Hepatocyte (in vitro differentiated cells): ENCODE data around the gene SGCD. TPM values are rescaled to one million over a fixed set of nuclear protein-coding genes. Genes with fewer than 3 reads are reported as not detected.

Experiments
- DNase-seq: peaks from one replicate; pipeline ENCODE4 v3.0.0-alpha.2; 2016; ENCODE audit warnings: low spot score
- H2AFZ ChIP-seq: fragments of 200-600 bp; sonication (generic); 2 replicates; pipeline ENCODE4 v1.6.0; 2016; ENCODE audit warnings: antibody characterized with exemption, mild to moderate bottlenecking
- H3K27ac ChIP-seq: fragments of 200-600 bp; sonication (generic); 2 replicates; pipeline ENCODE4 v1.5.1; 2016; ENCODE audit warnings: mild to moderate bottlenecking
- H3K27me3 ChIP-seq: fragments of 200-600 bp; sonication (generic); 2 replicates; pipeline ENCODE4 v1.6.1; 2016
- H3K36me3 ChIP-seq: fragments of 200-600 bp; sonication (generic); replicated peaks from 2 replicates; pipeline ENCODE4 v1.5.1; 2016; ENCODE audit warnings: low read depth; ENCODE audit not compliant: insufficient read depth
- H3K4me1 ChIP-seq: fragments of 200-600 bp; sonication (generic); 2 replicates; pipeline ENCODE4 v1.5.1; 2016; ENCODE audit warnings: mild to moderate bottlenecking, moderate library complexity; ENCODE audit not compliant: insufficient read depth
- H3K4me2 ChIP-seq: fragments of 200-600 bp; sonication (generic); 2 replicates; pipeline ENCODE4 v1.6.0; 2016
- H3K4me3 ChIP-seq: fragments of 200-600 bp; sonication (generic); 2 replicates; pipeline ENCODE4 v1.5.1; 2016; ENCODE audit warnings: mild to moderate bottlenecking
- H3K79me2 ChIP-seq: fragments of 200-600 bp; sonication (generic); 2 replicates; pipeline ENCODE4 v1.6.0; 2017; ENCODE audit warnings: mild to moderate bottlenecking
- H3K9me2 ChIP-seq: fragments of 200-600 bp; sonication (generic); replicated peaks from 2 replicates; pipeline ENCODE4 v1.6.0; 2017; ENCODE audit warnings: mild to moderate bottlenecking; ENCODE audit not compliant: insufficient read depth
- H3K9me3 ChIP-seq: fragments of 200-600 bp; sonication (generic); 2 replicates; pipeline ENCODE4 v1.5.1; 2016; ENCODE audit warnings: low read depth, mild to moderate bottlenecking
- H4K20me1 ChIP-seq: fragments of 200-600 bp; sonication (generic); 2 replicates; pipeline ENCODE4 v1.6.0; 2016; ENCODE audit warnings: mild to moderate bottlenecking; ENCODE audit not compliant: insufficient read depth, poor library complexity, severe bottlenecking
- CTCF ChIP-seq: fragments of 200-600 bp; sonication (generic); IDR thresholded peaks from 2 replicates; pipeline ENCODE4 v1.5.1; 2016; ENCODE audit warnings: antibody characterized with exemption, mild to moderate bottlenecking; ENCODE audit not compliant: poor library complexity
- EZH2 ChIP-seq: fragments of 200-600 bp; sonication (generic); IDR thresholded peaks from 2 replicates; pipeline ENCODE4 v1.6.1; 2016; ENCODE audit warnings: antibody characterized with exemption, mild to moderate bottlenecking, borderline replicate concordance
- EZH2phosphoT487 ChIP-seq: fragments of 200-600 bp; sonication (generic); IDR thresholded peaks from one replicate; pipeline ENCODE4 v1.6.1; 2018; ENCODE audit warnings: antibody characterized with exemption, mild to moderate bottlenecking, low read depth, moderate library complexity; ENCODE audit not compliant: unreplicated experiment, severe bottlenecking
- WGBS: methylation state at CpG from one replicate; pipeline ENCODE4 v1.1.6; 2016; ENCODE audit warnings: low lambda C conversion rate; ENCODE audit errors: missing lambda C conversion rate; 5-methylcytosine and 5-hydroxymethylcytosine counted together
- polyA plus RNA-seq: library from polyadenylated mRNA; unstranded; fragments of >200 nt; fragmentation: Nextera tagmentation; extraction: Ambion mirVana; gene quantifications from 2 replicates; pipeline ENCODE4 v1.2.1, GENCODE V29; 2016
- total RNA-seq: library from RNA; depleted of rRNA; stranded (reverse); fragments of >200 nt; gene quantifications from 2 replicates; pipeline ENCODE4 v1.2.3, GENCODE V29; 2014

Gene SGCD
- total and polyA plus RNA-seq, 2 experiments from 2014 or later, result 3.8 to 8.8 TPM

DNA sequence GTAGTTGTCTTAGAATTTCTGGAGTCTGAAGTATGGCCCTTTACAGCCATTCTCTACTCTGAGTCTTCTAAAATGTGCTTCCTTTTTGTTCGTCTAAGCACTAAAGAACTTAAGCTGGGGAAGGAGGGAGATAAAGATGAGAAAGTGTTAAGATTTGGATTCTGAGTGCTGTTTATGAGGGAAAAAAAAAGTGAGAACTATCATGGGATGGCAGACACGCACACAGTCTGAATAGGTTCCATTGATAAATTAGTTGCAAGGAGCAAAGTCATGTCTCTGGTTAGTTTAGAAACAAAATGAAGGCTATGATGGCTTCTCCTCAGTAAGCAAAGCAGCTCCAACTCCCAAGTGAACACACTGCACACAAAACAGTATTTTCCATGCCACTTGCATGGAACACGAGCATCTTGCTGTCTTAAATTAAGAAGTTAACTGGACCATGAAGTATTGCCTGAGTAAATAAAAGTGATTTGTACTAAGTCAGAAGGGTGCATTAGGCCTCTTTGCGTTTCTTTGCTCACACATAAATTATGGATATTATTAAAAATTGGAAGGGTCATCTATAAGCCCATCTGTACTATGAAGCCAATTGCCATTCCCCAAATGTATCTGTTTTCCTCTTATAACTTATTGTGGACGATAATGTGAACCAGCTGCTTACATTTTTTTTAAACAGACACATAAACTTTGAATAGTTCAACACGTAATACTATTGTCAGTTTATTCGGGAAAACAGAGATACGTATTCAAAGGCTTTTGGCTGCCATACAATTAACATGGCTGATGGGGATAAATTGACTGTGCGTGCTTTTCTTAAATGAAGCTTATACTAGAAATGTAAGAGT lies 199.3 kb downstream of the SGCD start:
- peak; percentile 16 for DNase-seq
- WGBS, result 68% methylated on average over 9 of the region's 9 CpGs
- no peak for TF ChIP-seq CTCF
- TF ChIP-seq EZH2, result no peak
- no peak for TF ChIP-seq EZH2phosphoT487
- H4K20me1 ChIP-seq, result no peaks in the 10 kb centered on the region
- no peaks in the 10 kb centered on the region for H3K79me2 ChIP-seq
- no peak overlapping the region for H3K4me3 ChIP-seq
- H3K9me3 ChIP-seq, result no peaks in the 10 kb centered on the region
- peak overlapping the region; percentile 68 for H3K27ac ChIP-seq
- no peaks in the 10 kb centered on the region for H3K9me2 ChIP-seq
- H3K36me3 ChIP-seq, result no peaks in the 10 kb centered on the region
- no peaks in the 10 kb centered on the region for H3K4me1 ChIP-seq
- H3K27me3 ChIP-seq, result no peaks in the 10 kb centered on the region
- H2AFZ ChIP-seq, result no peak overlapping the region
- H3K4me2 ChIP-seq, result peak overlapping the region; percentile 30

GRCh38 chr5:156527611-156528010 lies 200.6 kb downstream of the SGCD start:
- Histone ChIP-seq H2AFZ (no peak overlapping the region), H3K79me2 (no peaks in the 10 kb centered on the region), H3K9me2 (no peaks in the 10 kb centered on the region), H3K4me2 (no peak overlapping the region), H3K9me3 (no peaks in the 10 kb centered on the region), H3K27ac (peak overlapping the region; percentile 68), H3K27me3 (no peaks in the 10 kb centered on the region), H3K36me3 (no peaks in the 10 kb centered on the region), H4K20me1 (no peaks in the 10 kb centered on the region), H3K4me3 (no peak overlapping the region), H3K4me1 (no peaks in the 10 kb centered on the region)
- DNase-seq, result no peak
- TF ChIP-seq CTCF (no peak), EZH2 (no peak), EZH2phosphoT487 (no peak)
- WGBS, result 88% methylated on average over 2 of the region's 2 CpGs

GRCh38 chr5:156528673-156529072 lies 201.7 kb downstream of the SGCD start:
- Histone ChIP-seq H4K20me1 (no peaks in the 10 kb centered on the region), H3K79me2 (no peaks in the 10 kb centered on the region), H3K36me3 (no peaks in the 10 kb centered on the region), H3K9me3 (no peaks in the 10 kb centered on the region), H3K27me3 (no peaks in the 10 kb centered on the region), H3K4me2 (no peak overlapping the region), H3K9me2 (no peaks in the 10 kb centered on the region), H2AFZ (no peak overlapping the region), H3K4me1 (no peaks in the 10 kb centered on the region), H3K27ac (no peak overlapping the region), H3K4me3 (no peak overlapping the region)
- DNase-seq, result no peak
- no peak for TF ChIP-seq EZH2
- TF ChIP-seq CTCF, result no peak
- TF ChIP-seq EZH2phosphoT487, result no peak
- WGBS, result 87% methylated on average over 1 of the region's 1 CpG
